T-helper 2 cell (primary cell): ENCODE measurements around the gene HOXA4.

ENCODE experiments used
- DNase-seq, 5 experiments: peaks; one replicate each; pipeline versions ENCODE4 v3.0.0 to v3.0.0-alpha.2; 2012 to 2022

Gene HOXA4

GRCh38 chr7:27116031-27116961 is 14.3 kb downstream of the HOXA4 start:
- DNase-seq = no peak

GRCh38 chr7:27115221-27116026 is 15.1 kb downstream of the HOXA4 start:
- no peak for DNase-seq

- no peak for DNase-seq
These were observed 15.7 kb downstream of the HOXA4 start for GRCh38 chr7:27114881-27115220.

GRCh38 chr7:27113991-27114769 is 16.4 kb downstream of the HOXA4 start:
- DNase-seq = no peak

GRCh38 chr7:27112955-27113949 is 17.3 kb downstream of the HOXA4 start:
- no peak for DNase-seq

GRCh38 chr7:27112361-27112760 is 18.2 kb downstream of the HOXA4 start:
- no peak for DNase-seq

GRCh38 chr7:27111751-27112277 is 18.7 kb downstream of the HOXA4 start:
- no peak for DNase-seq

GRCh38 chr7:27111042-27111750 is 19.4 kb downstream of the HOXA4 start:
- DNase-seq = no peak

GRCh38 chr7:27110186-27111031 is 20.1 kb downstream of the HOXA4 start:
- no peak for DNase-seq

GRCh38 chr7:27109466-27110185 is 20.9 kb downstream of the HOXA4 start:
- no peak for DNase-seq

- DNase-seq = no peak
These were observed 22.0 kb downstream of the HOXA4 start for GRCh38 chr7:27108390-27109127.

GRCh38 chr7:27107391-27108381 is 22.9 kb downstream of the HOXA4 start:
- no peak for DNase-seq

GRCh38 chr7:27106901-27107240 is 23.7 kb downstream of the HOXA4 start:
- no peak for DNase-seq

GRCh38 chr7:27106181-27106900 is 24.2 kb downstream of the HOXA4 start:
- DNase-seq = no peak

GRCh38 chr7:27105301-27106031 is 25.1 kb downstream of the HOXA4 start:
- DNase-seq = no peak
